Endodermal cell (in vitro differentiated cells): Measurements from ENCODE around the gene MEDAG. TPM values are rescaled to one million over a fixed set of nuclear protein-coding genes. Genes with fewer than 3 reads are reported as not detected.

Experiments
- DNase-seq: peaks from one replicate; pipeline ENCODE4 v3.0.0-alpha.2; 2017
- H3K27ac ChIP-seq: 2 replicates; pipeline ENCODE4 v1.5.1; 2013; ENCODE audit warnings: mild to moderate bottlenecking, low read depth, low read length, moderate library complexity
- H3K27me3 ChIP-seq: 2 replicates; pipeline ENCODE4 v1.6.1; 2013; ENCODE audit warnings: mild to moderate bottlenecking, low read length, moderate library complexity; ENCODE audit not compliant: insufficient read depth, control insufficient read depth, poor library complexity, severe bottlenecking
- H3K36me3 ChIP-seq: 2 replicates; pipeline ENCODE4 v1.7.0; 2013; ENCODE audit warnings: mild to moderate bottlenecking, low read length, moderate library complexity; ENCODE audit not compliant: control insufficient read depth, insufficient read depth
- H3K4me1 ChIP-seq: one replicate; pipeline ENCODE4 v1.7.0; 2013; ENCODE audit warnings: low read length; ENCODE audit not compliant: control insufficient read depth, insufficient read depth
- H3K4me3 ChIP-seq: 2 replicates; pipeline ENCODE4 v1.5.1; 2013; ENCODE audit warnings: mild to moderate bottlenecking, low read length, moderate library complexity
- H3K9ac ChIP-seq: 2 replicates; pipeline ENCODE4 v1.6.1; 2013; ENCODE audit warnings: mild to moderate bottlenecking, low read length, moderate library complexity; ENCODE audit not compliant: poor library complexity, severe bottlenecking; ENCODE audit errors: extremely low read depth
- H3K9me3 ChIP-seq: 2 replicates; pipeline ENCODE4 v1.6.1; 2013; ENCODE audit warnings: mild to moderate bottlenecking, low read length, moderate library complexity; ENCODE audit not compliant: control insufficient read depth
- H3K27ac Mint-ChIP-seq: 2 replicates; pipeline ENCODE4 v1.8.0; 2020; ENCODE audit warnings: mixed read lengths
- H3K27me3 Mint-ChIP-seq: 2 replicates; pipeline ENCODE4 v1.8.0; 2021; ENCODE audit warnings: mild to moderate bottlenecking, mixed read lengths; ENCODE audit not compliant: insufficient read depth
- H3K36me3 Mint-ChIP-seq: 2 replicates; pipeline ENCODE4 v1.8.0; 2020; ENCODE audit warnings: low read depth, mixed read lengths
- H3K4me1 Mint-ChIP-seq: 2 replicates; pipeline ENCODE4 v1.8.0; 2020; ENCODE audit warnings: mixed read lengths
- H3K4me3 Mint-ChIP-seq: 2 replicates; pipeline ENCODE4 v1.8.0; 2020; ENCODE audit warnings: mild to moderate bottlenecking, moderate library complexity, mixed read lengths
- H3K9me3 Mint-ChIP-seq: 2 replicates; pipeline ENCODE4 v1.8.0; 2020; ENCODE audit warnings: mild to moderate bottlenecking, mixed read lengths
- CTCF ChIP-seq: fragments of 200-600 bp; sonication (generic); conservative IDR thresholded peaks from 2 replicates; pipeline ENCODE4 v1.5.0; 2021; ENCODE audit warnings: antibody characterized with exemption, mild to moderate bottlenecking
- WGBS, 2 experiments: methylation state at CpG; one replicate each; pipeline versions ENCODE4 v1.1.5 to v1.1.7; 2013; ENCODE audit warnings: missing lambda C conversion rate in 2 of 2, mixed read lengths in 1 of 2; ENCODE audit not compliant: insufficient coverage in 1 of 2, insufficient read length in 1 of 2; 5-methylcytosine and 5-hydroxymethylcytosine counted together
- total RNA-seq, 2 donors: library from RNA; stranded (reverse); fragmentation: NEBNext Ultra II Directional in 1 of 2; extraction: Animal tissue kit (Norgen Biotek cat#: 25700) in 1 of 2; gene quantifications; 2 replicates in 1 of 2; 3 replicates in 1 of 2; pipeline ENCODE4 v1.2.1, GENCODE V29; 2021

Gene MEDAG
- total RNA-seq, 2 donors from 2014 or later, result 0.13 to 0.33 TPM

- no peak for DNase-seq
- H3K4me1 ChIP-seq, result peaks cover 8% of the 10 kb centered on the region
- H3K27me3 ChIP-seq, result peaks cover 16% of the 10 kb centered on the region
- peaks cover 8% of the 10 kb centered on the region for H3K9me3 ChIP-seq
- peaks cover 36% of the 10 kb centered on the region for H3K27me3 Mint-ChIP-seq
- no peaks in the 10 kb centered on the region for H3K36me3 ChIP-seq
- H3K4me1 Mint-ChIP-seq, result peaks cover 48% of the 10 kb centered on the region
- H3K4me3 ChIP-seq, result no peak overlapping the region
- WGBS, 2 experiments, result 62 to 83% methylated on average over 5 of the region's 5 CpGs
- H3K9ac ChIP-seq, result no peak overlapping the region
- H3K9me3 Mint-ChIP-seq, result peaks cover 4% of the 10 kb centered on the region
- no peak for TF ChIP-seq CTCF
- no peaks in the 10 kb centered on the region for H3K36me3 Mint-ChIP-seq
- H3K4me3 Mint-ChIP-seq, result no peak overlapping the region
- no peak overlapping the region for H3K27ac Mint-ChIP-seq
- H3K27ac ChIP-seq, result no peak overlapping the region
These were observed 46.7 kb upstream of the MEDAG start for GRCh38 chr13:30859326-30859725.

GRCh38 chr13:30861163-30861562 is 44.9 kb upstream of the MEDAG start:
- Histone ChIP-seq H3K9me3 (peaks cover 8% of the 10 kb centered on the region), H3K9ac (no peak overlapping the region), H3K4me3 (no peak overlapping the region), H3K27ac (no peak overlapping the region), H3K27me3 (peaks cover 16% of the 10 kb centered on the region), H3K4me1 (peaks cover 14% of the 10 kb centered on the region), H3K36me3 (no peaks in the 10 kb centered on the region)
- H3K36me3 Mint-ChIP-seq, result no peaks in the 10 kb centered on the region
- 94 to 97% methylated on average over 3 of the region's 3 CpGs for WGBS, 2 experiments
- no peak overlapping the region for H3K27ac Mint-ChIP-seq
- no peak overlapping the region for H3K4me3 Mint-ChIP-seq
- TF ChIP-seq CTCF, result no peak
- H3K27me3 Mint-ChIP-seq, result peaks cover 37% of the 10 kb centered on the region
- H3K9me3 Mint-ChIP-seq, result peaks cover 4% of the 10 kb centered on the region
- DNase-seq, result no peak
- H3K4me1 Mint-ChIP-seq, result peaks cover 54% of the 10 kb centered on the region

- no peaks in the 10 kb centered on the region for H3K36me3 ChIP-seq
- H3K36me3 Mint-ChIP-seq, result no peaks in the 10 kb centered on the region
- peaks cover 4% of the 10 kb centered on the region for H3K9me3 Mint-ChIP-seq
- no peak overlapping the region for H3K9ac ChIP-seq
- peaks cover 8% of the 10 kb centered on the region for H3K9me3 ChIP-seq
- H3K27me3 ChIP-seq, result peaks cover 16% of the 10 kb centered on the region
- 91 to 93% methylated on average over 7 of the region's 7 CpGs for WGBS, 2 experiments
- H3K27me3 Mint-ChIP-seq, result peaks cover 37% of the 10 kb centered on the region
- DNase-seq, result no peak
- no peak overlapping the region for H3K4me3 Mint-ChIP-seq
- H3K27ac Mint-ChIP-seq, result no peak overlapping the region
- H3K27ac ChIP-seq, result no peak overlapping the region
- peaks cover 17% of the 10 kb centered on the region for H3K4me1 ChIP-seq
- peaks cover 53% of the 10 kb centered on the region for H3K4me1 Mint-ChIP-seq
- H3K4me3 ChIP-seq, result no peak overlapping the region
- TF ChIP-seq CTCF, result no peak
These were observed 44.1 kb upstream of the MEDAG start for GRCh38 chr13:30861836-30862467.
